NCI-H1417 treated with DMSO at 0.1 percent for 48 hours (cell line): ENCODE data around the gene ANGPTL2.
"Not testable (repeated sequence)": the region's sequence is repeated elsewhere in the genome, so short reads cannot be mapped to it uniquely, and the experiment has no call there.

Experiments
- DNase-seq: peaks from one replicate; lab custom pipeline; 2025; lab: John Stamatoyannopoulos, UW

The ANGPTL2 gene

DNA sequence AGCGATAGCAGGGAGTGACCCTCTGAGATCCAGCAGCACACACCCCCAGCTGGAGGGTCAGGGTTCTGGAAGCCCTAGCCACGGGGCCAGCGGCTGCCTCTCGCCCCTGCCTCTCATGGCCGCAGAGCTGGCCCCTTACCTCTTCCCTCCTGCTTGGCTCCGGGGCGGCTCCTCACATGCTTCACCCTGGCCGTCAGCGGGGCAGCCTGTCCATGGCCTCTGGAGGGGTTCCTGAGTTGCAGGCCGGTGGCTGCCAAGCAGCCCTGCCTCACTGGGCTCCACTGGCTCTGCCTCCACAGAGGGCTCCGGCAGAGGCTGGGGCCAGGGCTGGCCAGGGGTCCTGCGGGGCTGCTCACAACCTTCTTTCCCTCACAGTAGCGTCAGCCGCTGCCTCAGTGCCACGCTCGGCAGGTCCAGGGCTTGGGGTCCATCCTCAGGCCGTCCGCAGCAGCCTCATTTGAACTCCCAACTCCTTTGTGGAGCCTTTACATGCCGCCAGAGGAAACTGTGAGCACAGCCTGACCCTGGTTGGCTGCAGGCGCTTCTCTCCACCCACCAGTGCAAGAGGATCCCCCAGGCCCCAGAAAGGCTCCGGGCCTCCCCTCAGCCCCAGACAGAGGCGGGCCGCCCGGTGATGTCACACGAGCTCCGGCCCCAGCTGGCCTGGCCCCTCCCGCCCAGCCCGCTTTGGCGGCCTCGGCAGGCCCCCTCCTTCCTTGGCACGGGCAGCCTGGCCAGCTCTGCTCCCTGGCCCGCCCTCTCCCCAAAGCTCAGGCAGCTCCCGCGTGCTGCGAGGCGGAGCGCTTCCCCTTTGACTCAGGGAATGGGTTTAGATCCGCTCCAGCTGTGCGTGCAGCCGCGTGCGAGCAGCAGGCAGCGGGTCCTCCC lies at the start of gene ANGPTL2:
Gene ANGPTL2, minus strand, starts transcription at position 460 of the 888 bp plus-strand sequence. CDS start 13,904 bp downstream, outside the sequence.
- DNase-seq = no peak

- DNase-seq = not testable (repeated sequence)
These were observed 48.9 kb upstream of the ANGPTL2 start for GRCh38 chr9:127171348-127171747.

GRCh38 chr9:127170652-127171051 lies 48.2 kb upstream of the ANGPTL2 start:
- no peak for DNase-seq

DNA sequence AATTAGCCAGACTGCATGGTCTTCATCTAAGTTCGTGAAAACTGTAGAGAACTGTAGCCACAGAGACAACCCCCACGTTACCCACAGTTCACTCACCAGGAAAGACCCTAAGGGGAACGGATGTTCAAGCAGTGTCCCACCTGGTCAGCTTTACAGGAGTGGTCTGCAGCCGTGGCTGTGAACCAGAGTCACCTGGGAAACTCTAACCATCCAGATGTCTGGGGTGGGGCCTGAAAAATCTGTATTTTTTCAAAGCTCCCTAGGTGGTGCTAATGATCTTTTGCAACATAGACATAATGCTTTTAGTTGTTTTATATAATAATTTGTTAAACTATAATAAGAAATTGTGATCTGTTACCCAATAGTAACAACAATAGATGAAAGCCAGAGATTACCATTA lies 47.7 kb upstream of the ANGPTL2 start:
- no peak for DNase-seq

GRCh38 chr9:127169575-127169883 lies 47.1 kb upstream of the ANGPTL2 start:
- no peak for DNase-seq

DNA sequence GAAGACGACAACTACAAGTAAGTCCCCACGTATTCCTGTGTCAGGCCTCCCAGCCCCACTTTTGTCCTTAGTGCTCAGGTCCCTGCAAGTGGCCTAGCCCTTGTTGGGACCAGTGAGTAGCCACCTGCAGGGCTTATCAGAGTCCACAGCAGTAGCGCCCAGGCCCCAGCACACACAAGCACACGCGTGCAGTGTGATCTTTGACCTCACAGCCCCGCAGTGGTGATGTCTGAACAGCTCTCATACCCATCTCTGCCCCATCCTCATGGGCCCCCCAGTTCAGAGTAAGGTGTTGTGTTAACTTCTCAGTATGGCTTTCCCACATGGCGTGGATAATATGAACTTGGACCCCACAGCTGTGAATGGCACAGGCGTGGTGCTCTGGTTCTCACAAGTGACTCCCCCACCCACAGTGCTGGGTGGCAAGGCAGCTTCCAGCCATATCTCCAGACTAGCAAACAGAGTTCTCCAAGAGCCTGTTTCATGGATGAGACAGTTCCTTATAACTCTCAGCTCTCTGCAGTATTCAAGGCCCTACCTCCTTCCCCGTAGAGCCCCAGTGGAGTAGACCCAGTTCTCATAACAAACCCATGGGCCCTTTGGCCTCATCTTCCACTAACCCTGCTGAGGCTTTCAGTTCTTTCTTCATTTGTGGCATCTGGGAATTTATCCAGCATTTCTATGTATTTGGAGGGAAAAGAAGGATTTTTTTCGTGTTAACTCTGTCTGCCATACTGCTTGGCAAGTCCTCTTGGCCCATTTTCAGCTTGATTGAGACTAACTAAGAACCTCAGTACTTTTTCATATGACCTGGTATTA lies 46.5 kb upstream of the ANGPTL2 start:
- no peak for DNase-seq

GRCh38 chr9:127167560-127168326 lies 45.3 kb upstream of the ANGPTL2 start:
- no peak for DNase-seq

- no peak for DNase-seq
These were observed 44.5 kb upstream of the ANGPTL2 start for GRCh38 chr9:127166651-127167524.

- DNase-seq = no peak
These were observed 43.7 kb upstream of the ANGPTL2 start for GRCh38 chr9:127166111-127166510.

DNA sequence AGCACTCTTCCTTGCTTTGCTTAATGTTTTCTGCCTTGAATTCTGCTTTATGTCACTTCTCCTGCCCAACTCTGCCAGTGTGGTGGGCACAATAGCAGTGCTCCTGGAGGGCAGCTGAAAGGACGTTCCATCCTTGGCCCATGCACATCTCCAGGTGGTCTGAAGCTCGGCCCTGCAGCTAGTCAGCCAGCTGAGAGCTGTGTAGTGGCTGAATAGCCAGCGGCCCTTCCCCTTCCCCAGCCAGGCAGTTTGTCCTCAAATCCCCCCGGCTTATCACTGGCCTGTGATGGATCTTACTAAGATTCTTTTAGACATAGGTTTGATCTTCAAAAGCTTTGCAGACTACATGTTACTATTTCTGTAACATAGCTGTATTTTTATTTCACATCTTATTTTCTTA lies 42.7 kb upstream of the ANGPTL2 start:
- no peak for DNase-seq

GRCh38 chr9:127163409-127163808 lies 41.0 kb upstream of the ANGPTL2 start:
- DNase-seq = no peak

- no peak for DNase-seq
These were observed 40.5 kb upstream of the ANGPTL2 start for GRCh38 chr9:127162864-127163365.

- no peak for DNase-seq
These were observed 39.8 kb upstream of the ANGPTL2 start for GRCh38 chr9:127162046-127162863.

GRCh38 chr9:127161081-127161624 lies 38.7 kb upstream of the ANGPTL2 start:
- DNase-seq = no peak

GRCh38 chr9:127159949-127160610 lies 37.6 kb upstream of the ANGPTL2 start:
- DNase-seq = no peak

- DNase-seq = no peak
These were observed 36.9 kb upstream of the ANGPTL2 start for GRCh38 chr9:127159325-127159801.

DNA sequence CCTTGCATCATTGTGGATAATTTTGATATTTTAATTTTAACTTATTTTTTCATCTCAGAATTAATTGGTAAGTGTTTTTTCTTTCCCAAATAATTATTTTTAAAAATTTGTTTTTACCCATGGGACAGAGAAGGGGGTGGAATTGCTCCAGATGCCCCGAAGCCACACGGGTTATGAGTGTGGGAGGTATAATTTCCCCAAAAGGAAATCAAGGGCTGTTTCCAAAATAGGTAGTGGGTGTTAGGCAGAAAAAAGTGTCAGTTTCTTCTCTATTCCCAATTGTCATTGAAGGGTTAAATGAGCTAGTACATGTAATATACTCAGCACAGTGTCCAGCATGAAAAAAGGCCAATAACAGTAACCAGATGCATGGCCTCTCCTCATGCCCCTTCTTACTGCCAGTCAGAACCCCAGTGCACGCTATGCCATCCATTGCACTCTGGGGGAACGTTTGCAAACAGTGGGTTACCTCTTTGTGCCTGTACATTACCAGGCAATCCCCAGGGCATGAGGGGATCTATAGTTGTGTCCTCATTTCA lies 36.4 kb upstream of the ANGPTL2 start:
- no peak for DNase-seq

GRCh38 chr9:127155314-127155960 lies 33.0 kb upstream of the ANGPTL2 start:
- DNase-seq = no peak
